Small intestine (tissue), 7 donors: ENCODE measurements around the gene S1PR5. TPM values are rescaled to one million over a fixed set of nuclear protein-coding genes. Genes with fewer than 3 reads are reported as not detected.
"Not testable (repeated sequence)": the region's sequence is repeated elsewhere in the genome, so short reads cannot be mapped to it uniquely, and the experiment has no call there.

Source experiments
- DNase-seq, 2 donors: peaks; one replicate each; pipeline versions ENCODE4 v3.0.0 to v3.0.0-alpha.2; 2013
- FAIRE-seq: peaks from 2 replicates; lab custom pipeline; 2012; peaks lifted over from hg19 to GRCh38; lab: Jason Lieb, UNC
- H3K27ac ChIP-seq, 3 donors: one replicate each; pipeline ENCODE4 v1.5.1; 2013; ENCODE audit warnings: low read length in 2 of 3, mild to moderate bottlenecking in 2 of 3, control low read depth in 1 of 3, inconsistent platforms in 1 of 3, low read depth in 1 of 3, moderate library complexity in 1 of 3
- H3K27me3 ChIP-seq, 3 donors: one replicate each; pipeline ENCODE4 v1.6.1; 2013; ENCODE audit warnings: low read length in 3 of 3, inconsistent platforms in 1 of 3; ENCODE audit not compliant: control insufficient read depth in 3 of 3, insufficient read depth in 3 of 3
- H3K36me3 ChIP-seq, 3 donors: one replicate each; pipeline ENCODE4 v1.6.1; 2013; ENCODE audit warnings: low read length in 3 of 3, inconsistent platforms in 1 of 3, low read depth in 1 of 3, mild to moderate bottlenecking in 1 of 3, moderate library complexity in 1 of 3; ENCODE audit not compliant: control insufficient read depth in 3 of 3, insufficient read depth in 2 of 3
- H3K4me1 ChIP-seq, 3 donors: one replicate each; pipeline ENCODE4 v1.6.1; 2013; ENCODE audit warnings: low read length in 2 of 3, inconsistent platforms in 1 of 3, low read depth in 1 of 3, mild to moderate bottlenecking in 1 of 3, moderate library complexity in 1 of 3; ENCODE audit not compliant: control insufficient read depth in 3 of 3, insufficient read depth in 2 of 3
- H3K4me3 ChIP-seq, 3 donors: one replicate each; pipeline ENCODE4 v1.5.1; 2013; ENCODE audit warnings: low read length in 3 of 3, control low read depth in 1 of 3, inconsistent platforms in 1 of 3, low read depth in 1 of 3, mild to moderate bottlenecking in 1 of 3, moderate library complexity in 1 of 3
- H3K9me3 ChIP-seq, 2 donors: one replicate each; pipeline ENCODE4 v1.6.1; 2013; ENCODE audit warnings: low read depth in 1 of 2, low read length in 1 of 2; ENCODE audit not compliant: control insufficient read depth in 2 of 2, insufficient read depth in 1 of 2
- WGBS, 3 donors: extraction: QIAGEN DNeasy Blood & Tissue Kit; methylation state at CpG; one replicate each; pipeline ENCODE4 v1.1.7; 2013; 5-methylcytosine and 5-hydroxymethylcytosine counted together
- polyA plus RNA-seq, 4 donors: library from polyadenylated mRNA; stranded (reverse) in 3 of 4; unstranded in 1 of 4; fragments of 200-250 nt in 3 of 4; fragments of 120-200 nt in 1 of 4; gene quantifications; one replicate each; pipeline versions ENCODE4 v1.2.1 to v1.2.3, GENCODE V29; 2013
- donor health status: healthy with polysubstance abuse.
- donor health status: control.
- donor health status: control.
- donor health status: Bipolar disorder and iron deficiency.
- donor health status: healthy.

S1PR5 gene
- polyA plus RNA-seq, 4 donors = 0.09 to 0.89 TPM; not detected in 2

- not testable (repeated sequence) for H3K27ac ChIP-seq
These were observed 33.8 kb upstream of the S1PR5 start for GRCh38 chr19:10551006-10551405.

GRCh38 chr19:10550336-10550735 is 33.1 kb upstream of the S1PR5 start:
- Histone ChIP-seq H3K9me3 (no peaks in the 10 kb centered on the region), H3K4me1 (peaks cover 3 to 6% (median 6%) of the 10 kb centered on the region in 3 donors), H3K4me3 (no peak overlapping the region), H3K36me3 (peaks cover 23 to 97% (median 35%) of the 10 kb centered on the region in 3 donors), H3K27me3 (no peaks in the 10 kb centered on the region), H3K27ac (no peak overlapping the region)
- DNase-seq (no peak), FAIRE-seq (no peak)
- WGBS, 3 donors = 91 to 99% (median 98%) methylated on average over 5 to 6 of the region's 6 CpGs

More at GRCh38 chr19:10551006-10551405, 33.8 kb upstream of the S1PR5 start:
- not testable (repeated sequence) for H3K27me3 ChIP-seq, H3K9me3 ChIP-seq, FAIRE-seq, H3K4me1 ChIP-seq, H3K4me3 ChIP-seq
- 52 to 85% (median 60%) methylated on average over 9 of the region's 9 CpGs for WGBS, 3 donors
- H3K36me3 ChIP-seq = peaks cover 23 to 98% (median 35%) of the 10 kb centered on the region in 3 donors
- DNase-seq = peak in 1 of 2 donors; percentile 51

GRCh38 chr19:10549733-10550132 is 32.5 kb upstream of the S1PR5 start:
- Histone ChIP-seq H3K36me3 (peaks cover 21 to 94% (median 32%) of the 10 kb centered on the region in 3 donors), H3K27me3 (no peaks in the 10 kb centered on the region), H3K9me3 (no peaks in the 10 kb centered on the region), H3K27ac (no peak overlapping the region), H3K4me3 (no peak overlapping the region), H3K4me1 (peaks cover 6 to 8% (median 6%) of the 10 kb centered on the region in 3 donors)
- DNase-seq (no peak), FAIRE-seq (no peak)
- WGBS, 3 donors = 78 to 87% (median 80%) methylated on average over 7 of the region's 7 CpGs

GRCh38 chr19:10548746-10549276 is 31.6 kb upstream of the S1PR5 start:
- H3K36me3 ChIP-seq = peaks cover 19 to 86% (median 32%) of the 10 kb centered on the region in 3 donors
- WGBS, 3 donors = 97 to 98% (median 97%) methylated on average over 18 of the region's 18 CpGs
- H3K27me3 ChIP-seq = no peaks in the 10 kb centered on the region
- no peak overlapping the region for H3K27ac ChIP-seq
- peaks cover 6 to 9% (median 9%) of the 10 kb centered on the region in 3 donors for H3K4me1 ChIP-seq
- no peaks in the 10 kb centered on the region for H3K9me3 ChIP-seq
- H3K4me3 ChIP-seq = no peak overlapping the region
- FAIRE-seq (no peak), DNase-seq (no peak)

GRCh38 chr19:10546817-10547216 is 29.6 kb upstream of the S1PR5 start:
- 92 to 95% (median 93%) methylated on average over 17 of the region's 17 CpGs for WGBS, 3 donors
- DNase-seq = no peak

GRCh38 chr19:10544753-10545251 is 27.6 kb upstream of the S1PR5 start:
- DNase-seq = peak; percentile 57 to 79
- 16 to 47% (median 26%) methylated on average over 21 to 23 of the region's 23 CpGs for WGBS, 3 donors
- Histone ChIP-seq H3K4me3 (peak overlapping the region; percentile 95 to 98 (median 96)), H3K4me1 (peaks cover 0 to 12% (median 3%) of the 10 kb centered on the region in 3 donors), H3K27ac (peak overlapping the region; percentile 77 to 91 (median 91)), H3K27me3 (no peaks in the 10 kb centered on the region), H3K36me3 (peaks cover 9 to 46% (median 11%) of the 10 kb centered on the region in 3 donors), H3K9me3 (no peaks in the 10 kb centered on the region)
- no peak for FAIRE-seq

More at GRCh38 chr19:10546817-10547216, 29.6 kb upstream of the S1PR5 start:
- peaks cover 14 to 66% (median 14%) of the 10 kb centered on the region in 3 donors for H3K36me3 ChIP-seq
- no peaks in the 10 kb centered on the region for H3K27me3 ChIP-seq
- H3K27ac ChIP-seq = no peak overlapping the region
- peaks cover 0 to 12% (median 3%) of the 10 kb centered on the region in 3 donors for H3K4me1 ChIP-seq
- H3K9me3 ChIP-seq = no peaks in the 10 kb centered on the region
- no peak for FAIRE-seq
- no peak overlapping the region for H3K4me3 ChIP-seq

GRCh38 chr19:10544242-10544752 is 27.1 kb upstream of the S1PR5 start:
- DNase-seq (peak; percentile 65 to 84), FAIRE-seq (no peak)
- 3 to 20% (median 7%) methylated on average over 19 to 22 of the region's 22 CpGs for WGBS, 3 donors
- Histone ChIP-seq H3K27me3 (no peaks in the 10 kb centered on the region), H3K27ac (peak overlapping the region; percentile 77 to 91 (median 91)), H3K36me3 (peaks cover 9 to 41% (median 11%) of the 10 kb centered on the region in 3 donors), H3K9me3 (no peaks in the 10 kb centered on the region), H3K4me3 (peak overlapping the region; percentile 95 to 98 (median 96)), H3K4me1 (peaks cover 0 to 12% (median 3%) of the 10 kb centered on the region in 3 donors)

GRCh38 chr19:10543420-10544241 is 26.4 kb upstream of the S1PR5 start, which contains the start of gene ATG4D:
ATG4D (plus strand) TSS chr19:10543904; CDS start chr19:10544091, 187 bp downstream.
- Histone ChIP-seq H3K9me3 (no peaks in the 10 kb centered on the region), H3K4me1 (peaks cover 0 to 12% (median 3%) of the 10 kb centered on the region in 3 donors), H3K27ac (peak within 1 kb of the TSS; percentile 77 to 91 (median 91)), H3K4me3 (peak within 1 kb of the TSS; percentile 95 to 98 (median 96)), H3K36me3 (peaks cover 5 to 35% (median 8%) of the 10 kb centered on the region in 3 donors), H3K27me3 (no peaks in the 10 kb centered on the region)
- 0 to 1% (median 1%) methylated on average over 42 to 79 of the region's 79 CpGs for WGBS, 3 donors
- FAIRE-seq (no peak), DNase-seq (peak; percentile 96 to 97)
